DND-41 (cell line): Measurements from ENCODE around the gene ZHX3.

Experiments
- ATAC-seq: fragments of 200-7000 bp; cut with Tn5 transposase; 3 replicates; pipeline ENCODE4 v1.9.1; 2021; ENCODE audit warnings: low read depth; ENCODE audit not compliant: insufficient read depth
- DNase-seq: peaks from one replicate; pipeline ENCODE4 v3.0.0-alpha.2; 2020
- H2AFZ ChIP-seq: 2 replicates; pipeline ENCODE4 v1.6.0; 2012; ENCODE audit warnings: low read depth, low read length
- H3K27ac ChIP-seq: 2 replicates; pipeline ENCODE4 v1.5.1; 2012; ENCODE audit warnings: low read length, inconsistent platforms
- H3K27me3 ChIP-seq: fragments of 200-600 bp; sonication (generic); 2 replicates; pipeline ENCODE4 v1.6.0; 2012; ENCODE audit warnings: low read length, mild to moderate bottlenecking, inconsistent platforms; ENCODE audit not compliant: insufficient read depth, poor library complexity
- H3K36me3 ChIP-seq: 2 replicates; pipeline ENCODE4 v1.5.1; 2012; ENCODE audit warnings: low read length, inconsistent platforms; ENCODE audit not compliant: insufficient read depth
- H3K4me1 ChIP-seq: 2 replicates; pipeline ENCODE4 v1.5.1; 2012; ENCODE audit warnings: mild to moderate bottlenecking, low read length; ENCODE audit not compliant: insufficient read depth
- H3K4me2 ChIP-seq: 2 replicates; pipeline ENCODE4 v1.6.0; 2012; ENCODE audit warnings: mild to moderate bottlenecking, moderate library complexity, low read length, inconsistent platforms; ENCODE audit not compliant: insufficient read depth
- H3K4me3 ChIP-seq, 2 experiments: fragments of 200-600 bp in 1 of 2; shearing (Covaris generic) in 1 of 2; 2 replicates each; pipeline ENCODE4 v1.5.1; 2012 to 2016; ENCODE audit warnings: inconsistent platforms in 2 of 2, low read length in 2 of 2, mild to moderate bottlenecking in 2 of 2, low read depth in 1 of 2, moderate library complexity in 1 of 2
- H3K79me2 ChIP-seq: 2 replicates; pipeline ENCODE4 v1.6.0; 2012; ENCODE audit warnings: low read length, inconsistent platforms; ENCODE audit not compliant: insufficient read depth
- H3K9ac ChIP-seq: 2 replicates; pipeline ENCODE4 v1.6.0; 2012; ENCODE audit warnings: low read depth, mild to moderate bottlenecking, inconsistent platforms, low read length, moderate library complexity
- H3K9me3 ChIP-seq: 2 replicates; pipeline ENCODE4 v1.5.1; 2012; ENCODE audit warnings: low read length, moderate library complexity, mild to moderate bottlenecking, inconsistent platforms; ENCODE audit not compliant: insufficient read depth, severe bottlenecking
- H4K20me1 ChIP-seq: 2 replicates; pipeline ENCODE4 v1.6.0; 2012; ENCODE audit warnings: low read length; ENCODE audit not compliant: insufficient read depth
- EZH2 ChIP-seq: IDR thresholded peaks from 3 replicates; pipeline ENCODE4 v1.6.1; 2012; ENCODE audit warnings: borderline replicate concordance, low read depth, mild to moderate bottlenecking, moderate library complexity, low read length, inconsistent platforms; ENCODE audit not compliant: severe bottlenecking
- TF ChIP-seq, protein P1 (sequence below): IDR thresholded peaks from 2 replicates; pipeline ENCODE4 v1.5.1; 2012; ENCODE audit warnings: borderline replicate concordance, low read length, moderate library complexity, mild to moderate bottlenecking; ENCODE audit not compliant: poor library complexity, severe bottlenecking; ENCODE audit errors: extremely low read depth

ZHX3 gene

GRCh38 chr20:41360831-41361756 lies 43.6 kb upstream of the ZHX3 start:
- peaks cover 5% of the 10 kb centered on the region; the same call in 1 of the 2 replicates for H4K20me1 ChIP-seq
- ATAC-seq: no peak
- H3K36me3 ChIP-seq: no peaks in the 10 kb centered on the region
- H3K79me2 ChIP-seq: no peaks in the 10 kb centered on the region
- H3K4me2 ChIP-seq: no peak overlapping the region
- no peak overlapping the region for H3K4me3 ChIP-seq
- no peak overlapping the region for H2AFZ ChIP-seq
- no peaks in the 10 kb centered on the region for H3K9me3 ChIP-seq
- H3K4me1 ChIP-seq: no peaks in the 10 kb centered on the region
- DNase-seq: no peak
- H3K27me3 ChIP-seq: no peaks in the 10 kb centered on the region
- no peak overlapping the region for H3K27ac ChIP-seq
- H3K9ac ChIP-seq: no peak overlapping the region
- no peak for TF ChIP-seq EZH2
- TF ChIP-seq, protein P1, sequence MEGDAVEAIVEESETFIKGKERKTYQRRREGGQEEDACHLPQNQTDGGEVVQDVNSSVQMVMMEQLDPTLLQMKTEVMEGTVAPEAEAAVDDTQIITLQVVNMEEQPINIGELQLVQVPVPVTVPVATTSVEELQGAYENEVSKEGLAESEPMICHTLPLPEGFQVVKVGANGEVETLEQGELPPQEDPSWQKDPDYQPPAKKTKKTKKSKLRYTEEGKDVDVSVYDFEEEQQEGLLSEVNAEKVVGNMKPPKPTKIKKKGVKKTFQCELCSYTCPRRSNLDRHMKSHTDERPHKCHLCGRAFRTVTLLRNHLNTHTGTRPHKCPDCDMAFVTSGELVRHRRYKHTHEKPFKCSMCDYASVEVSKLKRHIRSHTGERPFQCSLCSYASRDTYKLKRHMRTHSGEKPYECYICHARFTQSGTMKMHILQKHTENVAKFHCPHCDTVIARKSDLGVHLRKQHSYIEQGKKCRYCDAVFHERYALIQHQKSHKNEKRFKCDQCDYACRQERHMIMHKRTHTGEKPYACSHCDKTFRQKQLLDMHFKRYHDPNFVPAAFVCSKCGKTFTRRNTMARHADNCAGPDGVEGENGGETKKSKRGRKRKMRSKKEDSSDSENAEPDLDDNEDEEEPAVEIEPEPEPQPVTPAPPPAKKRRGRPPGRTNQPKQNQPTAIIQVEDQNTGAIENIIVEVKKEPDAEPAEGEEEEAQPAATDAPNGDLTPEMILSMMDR: no peak

- no peaks in the 10 kb centered on the region for H3K36me3 ChIP-seq
- H2AFZ ChIP-seq: no peak overlapping the region
- peaks cover 5% of the 10 kb centered on the region; the same call in 1 of the 2 replicates for H4K20me1 ChIP-seq
- no peaks in the 10 kb centered on the region for H3K9me3 ChIP-seq
- H3K9ac ChIP-seq: no peak overlapping the region
- no peak for ATAC-seq
- DNase-seq: no peak
- no peaks in the 10 kb centered on the region for H3K79me2 ChIP-seq
- H3K27ac ChIP-seq: no peak overlapping the region
- no peaks in the 10 kb centered on the region for H3K27me3 ChIP-seq
- TF ChIP-seq, protein P1: no peak
- TF ChIP-seq EZH2: no peak
- H3K4me2 ChIP-seq: no peak overlapping the region
- no peak overlapping the region for H3K4me3 ChIP-seq
- H3K4me1 ChIP-seq: no peaks in the 10 kb centered on the region
Measured at GRCh38 chr20:41359541-41360011, 42.0 kb upstream of the ZHX3 start.

DNA sequence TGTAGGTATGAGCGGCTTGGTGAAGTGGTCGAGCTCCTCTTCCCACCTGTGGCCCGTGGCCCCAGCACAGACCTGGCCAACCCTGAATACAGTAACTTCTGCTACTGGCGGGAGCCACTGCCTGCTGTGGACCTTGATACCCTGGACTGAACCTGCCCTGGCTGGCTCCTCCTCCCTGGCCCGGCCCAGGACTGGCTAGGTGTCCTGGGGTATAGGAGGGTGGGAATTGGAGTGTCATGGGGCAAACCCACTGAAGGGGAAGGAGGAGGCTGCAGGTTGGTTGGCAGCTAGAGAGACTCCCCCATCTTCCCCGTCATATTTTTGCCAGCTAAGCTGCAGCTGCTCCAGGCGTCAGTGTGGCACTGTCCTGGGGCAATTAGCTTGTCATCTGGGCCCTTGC lies 41.2 kb upstream of the ZHX3 start:
- H3K4me2 ChIP-seq: no peak overlapping the region
- H3K4me1 ChIP-seq: no peaks in the 10 kb centered on the region
- no peak for ATAC-seq
- no peaks in the 10 kb centered on the region for H3K27me3 ChIP-seq
- H3K9ac ChIP-seq: no peak overlapping the region
- H3K4me3 ChIP-seq: no peak overlapping the region
- peaks cover 5% of the 10 kb centered on the region for H4K20me1 ChIP-seq
- H2AFZ ChIP-seq: no peak overlapping the region
- no peaks in the 10 kb centered on the region for H3K9me3 ChIP-seq
- TF ChIP-seq, protein P1: no peak
- TF ChIP-seq EZH2: no peak
- no peak for DNase-seq
- H3K27ac ChIP-seq: no peak overlapping the region
- no peaks in the 10 kb centered on the region for H3K36me3 ChIP-seq
- no peaks in the 10 kb centered on the region for H3K79me2 ChIP-seq
